ENCODE measurements around the gene RAPGEF6.

RAPGEF6 gene

GRCh38 chr5:131460867-131461572 is 174.0 kb downstream of the RAPGEF6 start:
- no peak overlapping the region for H4K12ac ChIP-seq (ENCODE audit: low read depth, low read length)
- no peak overlapping the region for H2AK5ac ChIP-seq (ENCODE audit: low read length)
- H3K4me2 ChIP-seq (ENCODE audit: low read length): no peak overlapping the region
- H3K23ac ChIP-seq (ENCODE audit: low read length): no peak overlapping the region
- H3K14ac ChIP-seq (ENCODE audit: low read length): no peak overlapping the region
- no peak overlapping the region for H2BK12ac ChIP-seq (ENCODE audit: low read length)
- no peak overlapping the region for H2BK5ac ChIP-seq (ENCODE audit: low read depth, low read length, poor library complexity)
- no peak overlapping the region for H2AFZ ChIP-seq (ENCODE audit: insufficient read depth, low read length, poor library complexity)
- no peak for DNase-seq
- H3K4me1 ChIP-seq (ENCODE audit: control insufficient read depth in 1 of 2, insufficient read depth in 2 of 2, low read length in 2 of 2): no peaks in the 10 kb centered on the region
- no peaks in the 10 kb centered on the region for H3K9me3 ChIP-seq (ENCODE audit: insufficient read depth, low read depth, low read length)
- H3K36me3 ChIP-seq (ENCODE audit: control insufficient read depth in 1 of 2, insufficient read depth in 2 of 2, low read length in 2 of 2): no peaks in the 10 kb centered on the region
- H4K91ac ChIP-seq (ENCODE audit: low read depth, low read length): no peak overlapping the region
- H3K27me3 ChIP-seq (ENCODE audit: insufficient read depth, low read length): no peaks in the 10 kb centered on the region
- no peak overlapping the region for H3K18ac ChIP-seq (ENCODE audit: low read length)
- no peaks in the 10 kb centered on the region for H3K79me2 ChIP-seq (ENCODE audit: control insufficient read depth, insufficient read depth, low read length, poor library complexity)
- H3K9ac ChIP-seq (ENCODE audit: low read length): no peak overlapping the region
- no peaks in the 10 kb centered on the region for H3K79me1 ChIP-seq (ENCODE audit: low read length)
- H4K8ac ChIP-seq (ENCODE audit: low read depth, low read length): no peak overlapping the region
- H3K27ac ChIP-seq (ENCODE audit: low read depth, low read length): no peak overlapping the region
- WGBS (ENCODE audit: extremely low coverage, insufficient coverage, insufficient read length): no CpG with 5 or more reads among the region's 3 CpGs
- H3K4ac ChIP-seq (ENCODE audit: low read depth, low read length): no peak overlapping the region
- no peak overlapping the region for H2BK120ac ChIP-seq (ENCODE audit: insufficient read depth, low read length, poor library complexity)
- no peak overlapping the region for H3K4me3 ChIP-seq (ENCODE audit: low read depth, low read length)

GRCh38 chr5:131460133-131460532 is 174.9 kb downstream of the RAPGEF6 start:
- no peaks in the 10 kb centered on the region for H3K9me3 ChIP-seq (ENCODE audit: insufficient read depth, low read depth, low read length)
- no peak for DNase-seq
- no peak overlapping the region for H3K4ac ChIP-seq (ENCODE audit: low read depth, low read length)
- no CpG with 5 or more reads among the region's 1 CpG for WGBS (ENCODE audit: extremely low coverage, insufficient coverage, insufficient read length)
- H4K91ac ChIP-seq (ENCODE audit: low read depth, low read length): no peak overlapping the region
- H3K4me2 ChIP-seq (ENCODE audit: low read length): no peak overlapping the region
- H3K23ac ChIP-seq (ENCODE audit: low read length): no peak overlapping the region
- H2AFZ ChIP-seq (ENCODE audit: insufficient read depth, low read length, poor library complexity): no peak overlapping the region
- no peaks in the 10 kb centered on the region for H3K27me3 ChIP-seq (ENCODE audit: insufficient read depth, low read length)
- no peaks in the 10 kb centered on the region for H3K4me1 ChIP-seq (ENCODE audit: control insufficient read depth in 1 of 2, insufficient read depth in 2 of 2, low read length in 2 of 2)
- H4K12ac ChIP-seq (ENCODE audit: low read depth, low read length): no peak overlapping the region
- no peaks in the 10 kb centered on the region for H3K79me2 ChIP-seq (ENCODE audit: control insufficient read depth, insufficient read depth, low read length, poor library complexity)
- H2AK5ac ChIP-seq (ENCODE audit: low read length): no peak overlapping the region
- no peak overlapping the region for H4K8ac ChIP-seq (ENCODE audit: low read depth, low read length)
- H2BK5ac ChIP-seq (ENCODE audit: low read depth, low read length, poor library complexity): no peak overlapping the region
- H3K14ac ChIP-seq (ENCODE audit: low read length): no peak overlapping the region
- no peak overlapping the region for H3K27ac ChIP-seq (ENCODE audit: low read depth, low read length)
- no peak overlapping the region for H3K4me3 ChIP-seq (ENCODE audit: low read depth, low read length)
- no peak overlapping the region for H2BK120ac ChIP-seq (ENCODE audit: insufficient read depth, low read length, poor library complexity)
- no peak overlapping the region for H3K9ac ChIP-seq (ENCODE audit: low read length)
- H3K79me1 ChIP-seq (ENCODE audit: low read length): no peaks in the 10 kb centered on the region
- H3K18ac ChIP-seq (ENCODE audit: low read length): no peak overlapping the region
- peaks cover 0 to 3% of the 10 kb centered on the region in 2 experiments for H3K36me3 ChIP-seq (ENCODE audit: control insufficient read depth in 1 of 2, insufficient read depth in 2 of 2, low read length in 2 of 2)
- H2BK12ac ChIP-seq (ENCODE audit: low read length): no peak overlapping the region

GRCh38 chr5:131459216-131459615 is 175.8 kb downstream of the RAPGEF6 start:
- Histone ChIP-seq H4K8ac (ENCODE audit: low read depth, low read length) (no peak overlapping the region), H2BK12ac (ENCODE audit: low read length) (no peak overlapping the region), H2AFZ (ENCODE audit: insufficient read depth, low read length, poor library complexity) (no peak overlapping the region), H3K27me3 (ENCODE audit: insufficient read depth, low read length) (no peaks in the 10 kb centered on the region), H3K4me3 (ENCODE audit: low read depth, low read length) (no peak overlapping the region), H4K91ac (ENCODE audit: low read depth, low read length) (no peak overlapping the region), H3K79me2 (ENCODE audit: control insufficient read depth, insufficient read depth, low read length, poor library complexity) (no peaks in the 10 kb centered on the region), H3K36me3 (ENCODE audit: control insufficient read depth in 1 of 2, insufficient read depth in 2 of 2, low read length in 2 of 2) (peaks cover 0 to 4% of the 10 kb centered on the region in 2 experiments), H3K4ac (ENCODE audit: low read depth, low read length) (no peak overlapping the region), H2AK5ac (ENCODE audit: low read length) (no peak overlapping the region), H3K9me3 (ENCODE audit: insufficient read depth, low read depth, low read length) (no peaks in the 10 kb centered on the region), H3K4me1 (ENCODE audit: control insufficient read depth in 1 of 2, insufficient read depth in 2 of 2, low read length in 2 of 2) (no peaks in the 10 kb centered on the region), H3K79me1 (ENCODE audit: low read length) (no peaks in the 10 kb centered on the region), H3K9ac (ENCODE audit: low read length) (no peak overlapping the region), H3K23ac (ENCODE audit: low read length) (no peak overlapping the region), H3K4me2 (ENCODE audit: low read length) (no peak overlapping the region), H3K18ac (ENCODE audit: low read length) (no peak overlapping the region), H2BK5ac (ENCODE audit: low read depth, low read length, poor library complexity) (no peak overlapping the region), H3K14ac (ENCODE audit: low read length) (no peak overlapping the region), H3K27ac (ENCODE audit: low read depth, low read length) (no peak overlapping the region), H4K12ac (ENCODE audit: low read depth, low read length) (no peak overlapping the region), H2BK120ac (ENCODE audit: insufficient read depth, low read length, poor library complexity) (no peak overlapping the region)
- no peak for DNase-seq

- H3K4me3 ChIP-seq (ENCODE audit: low read depth, low read length): no peak overlapping the region
- H2AK5ac ChIP-seq (ENCODE audit: low read length): no peak overlapping the region
- peaks cover 2 to 3% of the 10 kb centered on the region in 2 experiments for H3K4me1 ChIP-seq (ENCODE audit: control insufficient read depth in 1 of 2, insufficient read depth in 2 of 2, low read length in 2 of 2)
- no peak overlapping the region for H2BK12ac ChIP-seq (ENCODE audit: low read length)
- H3K18ac ChIP-seq (ENCODE audit: low read length): no peak overlapping the region
- H2BK120ac ChIP-seq (ENCODE audit: insufficient read depth, low read length, poor library complexity): no peak overlapping the region
- no peak overlapping the region for H4K91ac ChIP-seq (ENCODE audit: low read depth, low read length)
- no peak overlapping the region for H3K9ac ChIP-seq (ENCODE audit: low read length)
- no peaks in the 10 kb centered on the region for H3K79me2 ChIP-seq (ENCODE audit: control insufficient read depth, insufficient read depth, low read length, poor library complexity)
- no peak overlapping the region for H3K14ac ChIP-seq (ENCODE audit: low read length)
- H3K4me2 ChIP-seq (ENCODE audit: low read length): no peak overlapping the region
- no peak overlapping the region for H2BK5ac ChIP-seq (ENCODE audit: low read depth, low read length, poor library complexity)
- peaks cover 2% of the 10 kb centered on the region for H3K79me1 ChIP-seq (ENCODE audit: low read length)
- no peak overlapping the region for H4K12ac ChIP-seq (ENCODE audit: low read depth, low read length)
- H3K27me3 ChIP-seq (ENCODE audit: insufficient read depth, low read length): no peaks in the 10 kb centered on the region
- H3K27ac ChIP-seq (ENCODE audit: low read depth, low read length): no peak overlapping the region
- H3K36me3 ChIP-seq (ENCODE audit: control insufficient read depth in 1 of 2, insufficient read depth in 2 of 2, low read length in 2 of 2): peaks cover 0 to 4% of the 10 kb centered on the region in 2 experiments
- no peak overlapping the region for H2AFZ ChIP-seq (ENCODE audit: insufficient read depth, low read length, poor library complexity)
- no peak overlapping the region for H3K23ac ChIP-seq (ENCODE audit: low read length)
- H4K8ac ChIP-seq (ENCODE audit: low read depth, low read length): no peak overlapping the region
- H3K9me3 ChIP-seq (ENCODE audit: insufficient read depth, low read depth, low read length): no peaks in the 10 kb centered on the region
- WGBS (ENCODE audit: extremely low coverage, insufficient coverage, insufficient read length): no CpG with 5 or more reads among the region's 1 CpG
- H3K4ac ChIP-seq (ENCODE audit: low read depth, low read length): no peak overlapping the region
- no peak for DNase-seq
Measured at GRCh38 chr5:131457193-131457592, 177.8 kb downstream of the RAPGEF6 start.
